T-helper 2 cell treated with Interferon-gamma antibody and Interleukin-4, amounts not matched to agents 5 μg/mL and 100 μg/mL, for 36 hours (primary cell): ENCODE results near the gene DUSP15.

Experiments used
- DNase-seq: peaks from one replicate; pipeline ENCODE4 v3.0.0; 2021; ENCODE audit warnings: low spot score
- H3K27ac Mint-ChIP-seq: one replicate; pipeline ENCODE4 v1.8.0; 2021; ENCODE audit warnings: mild to moderate bottlenecking, mixed read lengths
- H3K27me3 Mint-ChIP-seq: one replicate; pipeline ENCODE4 v1.8.0; 2021; ENCODE audit warnings: low read depth, mixed read lengths
- H3K36me3 Mint-ChIP-seq: one replicate; pipeline ENCODE4 v1.8.0; 2021; ENCODE audit warnings: low read depth, mixed read lengths
- H3K4me1 Mint-ChIP-seq: one replicate; pipeline ENCODE4 v1.8.0; 2021; ENCODE audit warnings: low read depth, mixed read lengths
- H3K4me3 Mint-ChIP-seq: one replicate; pipeline ENCODE4 v1.8.0; 2022; ENCODE audit warnings: mild to moderate bottlenecking, moderate library complexity, mixed read lengths
- H3K9me3 Mint-ChIP-seq: one replicate; pipeline ENCODE4 v1.8.0; 2021; ENCODE audit warnings: mixed read lengths

The DUSP15 gene

DNA sequence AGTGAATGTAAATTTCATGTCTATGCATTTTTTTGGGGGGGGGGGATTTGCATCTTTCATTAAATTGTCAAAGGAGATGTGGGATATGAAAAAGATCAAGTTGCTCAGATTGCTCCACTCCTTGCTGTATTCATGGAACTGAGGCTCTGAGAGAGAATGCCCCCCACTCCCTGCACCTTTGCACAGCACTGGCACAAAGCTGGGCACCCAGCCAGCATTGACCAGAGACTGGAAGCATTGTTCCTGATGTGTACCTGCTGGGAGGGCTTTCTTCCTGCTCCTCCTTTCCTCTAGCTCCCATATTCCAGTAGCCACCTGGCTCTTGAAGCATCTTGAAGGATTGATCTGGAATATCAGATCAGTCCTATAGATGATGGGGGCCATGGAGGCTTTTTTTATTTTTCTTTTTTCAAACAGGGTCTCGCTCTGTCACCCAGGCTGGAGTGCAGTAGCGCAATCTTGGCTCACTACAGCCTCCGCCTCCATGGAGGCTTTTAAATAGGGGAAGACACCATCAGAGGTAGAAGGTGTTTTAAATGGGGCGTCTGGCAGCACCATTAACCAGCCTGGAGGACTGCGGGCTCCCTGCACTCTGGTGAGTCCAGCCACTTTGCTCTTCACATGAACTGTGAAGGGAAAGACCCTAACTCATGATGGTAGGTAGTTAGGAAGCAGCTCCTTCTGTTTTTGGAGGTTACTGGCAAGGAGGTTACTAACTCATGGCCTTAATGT lies 10.9 kb downstream of the DUSP15 start:
- peaks cover 42% of the 10 kb centered on the region for H3K27me3 Mint-ChIP-seq

DNA sequence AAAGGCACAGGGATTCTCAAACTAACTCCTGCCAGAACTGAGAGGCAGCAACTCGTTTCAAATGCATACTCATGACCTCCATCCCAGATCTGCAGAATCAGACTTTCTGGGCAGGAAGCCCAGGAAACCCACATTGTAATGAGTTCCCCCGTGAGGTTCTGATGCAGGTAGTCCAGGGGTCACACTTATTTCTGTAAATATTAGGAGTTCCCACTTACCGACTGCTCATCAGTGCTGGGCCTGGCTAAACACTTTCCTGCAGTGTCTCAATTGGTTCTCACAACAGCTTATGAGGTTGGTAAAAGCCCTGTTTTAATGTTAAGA lies 11.6 kb downstream of the DUSP15 start:
- Mint-ChIP-seq H3K27ac (no peak overlapping the region), H3K9me3 (no peaks in the 10 kb centered on the region), H3K27me3 (peaks cover 42% of the 10 kb centered on the region), H3K4me3 (no peak overlapping the region), H3K36me3 (no peaks in the 10 kb centered on the region), H3K4me1 (peaks cover 5% of the 10 kb centered on the region)
- no peak for DNase-seq

More for the DNA sequence above, 10.9 kb downstream of the DUSP15 start:
- Mint-ChIP-seq H3K36me3 (no peaks in the 10 kb centered on the region), H3K4me1 (peaks cover 5% of the 10 kb centered on the region), H3K27ac (no peak overlapping the region), H3K9me3 (no peaks in the 10 kb centered on the region), H3K4me3 (no peak overlapping the region)
- no peak for DNase-seq

DNA sequence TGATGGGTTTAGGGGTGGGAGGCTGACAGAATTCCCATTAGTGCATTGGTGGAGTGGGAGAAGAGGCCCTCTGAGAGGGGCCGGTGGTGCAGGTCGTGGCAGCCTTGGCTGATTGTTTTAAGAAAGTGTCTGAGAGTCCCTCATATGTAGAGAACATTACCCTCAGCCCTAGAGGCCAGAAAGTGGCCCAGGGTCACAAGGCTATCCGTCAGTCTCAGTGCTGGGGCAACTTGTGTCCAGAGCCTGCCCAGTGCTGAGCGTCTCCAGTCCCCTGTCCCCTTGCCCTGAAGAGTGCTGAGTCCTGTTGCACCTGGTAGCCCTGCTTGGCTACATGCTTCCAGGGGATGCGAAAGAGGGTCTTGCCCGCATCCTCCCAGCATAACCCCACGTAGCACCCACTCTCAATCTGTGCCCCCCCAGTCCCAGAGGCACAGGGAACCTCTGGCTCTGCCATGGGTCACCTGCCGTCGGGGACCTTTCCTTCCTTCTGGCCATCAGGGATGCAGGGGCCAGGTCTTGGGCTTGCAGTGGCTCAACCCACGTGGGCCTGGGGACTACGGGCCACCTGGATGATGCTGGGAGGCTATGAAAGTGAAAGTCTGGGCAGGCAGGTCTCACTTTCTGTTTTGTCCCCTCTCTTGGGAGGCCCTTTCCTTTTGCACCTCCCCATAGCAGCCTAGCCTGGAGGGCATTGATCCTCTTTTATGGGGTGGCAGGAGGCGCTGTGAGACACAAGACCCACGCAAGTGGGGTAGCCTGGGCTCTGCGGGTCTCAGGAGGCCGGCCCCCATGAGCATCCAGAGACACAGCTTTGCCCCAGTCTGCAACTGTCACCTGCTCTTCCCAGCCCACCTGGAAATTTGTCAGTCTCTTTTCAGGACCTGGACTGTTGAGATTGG lies 12.2 kb downstream of the DUSP15 start:
- Mint-ChIP-seq H3K27me3 (peaks cover 40% of the 10 kb centered on the region), H3K27ac (no peak overlapping the region), H3K9me3 (no peaks in the 10 kb centered on the region), H3K4me3 (no peak overlapping the region), H3K4me1 (peaks cover 5% of the 10 kb centered on the region), H3K36me3 (no peaks in the 10 kb centered on the region)
- DNase-seq = no peak

DNA sequence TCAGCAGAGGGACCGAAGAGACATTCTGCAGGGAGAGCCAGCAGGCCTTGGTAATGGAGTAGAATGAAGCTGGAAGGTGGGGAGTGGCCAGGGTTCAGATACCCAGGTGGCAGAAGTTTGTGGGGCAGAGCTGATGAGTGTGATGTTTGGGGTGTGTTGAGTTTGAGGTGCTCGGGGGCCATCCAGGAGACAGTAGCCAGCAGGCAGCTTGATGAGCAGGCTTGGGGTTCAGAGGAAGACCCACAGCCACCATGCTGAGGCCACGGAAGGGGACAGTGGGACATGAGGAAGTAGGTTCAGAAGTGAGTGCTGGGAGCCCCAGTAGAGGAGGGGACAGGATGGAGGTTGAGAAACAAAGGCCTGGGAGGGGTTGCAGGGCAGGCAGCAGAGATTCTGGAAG lies 13.8 kb downstream of the DUSP15 start:
- H3K36me3 Mint-ChIP-seq = no peaks in the 10 kb centered on the region
- H3K9me3 Mint-ChIP-seq = no peaks in the 10 kb centered on the region
- no peak overlapping the region for H3K4me3 Mint-ChIP-seq
- DNase-seq = no peak
- no peaks in the 10 kb centered on the region for H3K4me1 Mint-ChIP-seq
- peaks cover 32% of the 10 kb centered on the region for H3K27me3 Mint-ChIP-seq
- no peak overlapping the region for H3K27ac Mint-ChIP-seq

DNA sequence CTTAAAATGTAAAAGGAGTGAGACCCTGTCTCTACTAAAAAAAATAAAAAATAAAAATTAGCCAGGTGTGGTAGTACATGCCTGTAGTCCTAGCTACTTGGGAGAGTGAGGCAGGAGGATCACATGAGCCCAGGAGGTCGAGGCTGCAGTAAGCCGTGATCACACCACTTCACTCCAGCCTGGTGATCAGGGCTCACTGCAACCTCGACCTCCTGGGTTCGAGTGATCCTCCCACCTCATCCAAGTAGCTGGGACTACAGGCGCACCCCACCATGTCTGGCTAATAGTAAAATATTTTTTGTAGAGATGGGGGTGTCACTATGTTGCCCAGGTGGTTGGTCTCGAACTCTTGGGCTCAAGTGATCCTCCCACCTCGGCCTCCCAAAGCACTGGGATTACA lies 16.8 kb downstream of the DUSP15 start:
- no peaks in the 10 kb centered on the region for H3K4me1 Mint-ChIP-seq
- no peak for DNase-seq
- H3K36me3 Mint-ChIP-seq = no peaks in the 10 kb centered on the region
- no peak overlapping the region for H3K27ac Mint-ChIP-seq
- no peaks in the 10 kb centered on the region for H3K9me3 Mint-ChIP-seq
- no peak overlapping the region for H3K4me3 Mint-ChIP-seq
- H3K27me3 Mint-ChIP-seq = peaks cover 21% of the 10 kb centered on the region

DNA sequence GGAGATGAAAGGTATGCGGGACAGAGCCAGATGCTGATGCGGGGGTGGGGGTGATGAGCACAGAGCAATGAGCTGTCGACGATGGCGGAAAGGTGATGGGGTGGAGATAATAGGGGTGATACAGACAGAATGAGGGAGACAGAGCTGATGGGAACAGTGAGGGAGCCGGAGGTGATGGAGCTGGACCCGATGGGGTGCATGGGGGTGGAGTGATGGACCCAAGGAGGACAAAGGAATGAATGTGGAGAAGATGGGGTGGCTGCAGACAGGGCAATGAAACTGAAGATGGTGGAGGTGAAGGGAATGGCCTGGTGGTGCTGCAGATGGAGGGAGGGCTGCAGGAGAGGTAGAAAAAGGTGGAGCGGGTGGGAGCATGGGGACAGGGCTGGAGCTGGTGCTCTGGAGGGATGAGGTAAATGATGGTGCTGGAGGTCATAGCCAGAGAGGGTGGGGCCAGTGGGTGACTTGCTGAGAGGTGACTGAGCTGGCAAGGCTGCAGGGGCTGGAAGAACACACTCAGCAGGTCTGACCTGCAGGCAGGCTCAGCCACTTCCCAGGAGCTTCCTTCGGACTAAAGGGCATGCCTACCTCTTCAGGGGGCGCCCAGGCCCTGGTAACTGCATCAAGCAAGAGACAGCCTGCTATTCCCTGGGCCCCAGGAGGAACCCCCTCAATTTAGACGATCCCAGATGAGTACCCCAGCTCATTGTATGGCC lies 18.9 kb downstream of the DUSP15 start:
- DNase-seq = no peak
- peaks cover 15% of the 10 kb centered on the region for H3K27me3 Mint-ChIP-seq
- H3K36me3 Mint-ChIP-seq = no peaks in the 10 kb centered on the region
- no peaks in the 10 kb centered on the region for H3K4me1 Mint-ChIP-seq
- no peak overlapping the region for H3K27ac Mint-ChIP-seq
- no peaks in the 10 kb centered on the region for H3K9me3 Mint-ChIP-seq
- no peak overlapping the region for H3K4me3 Mint-ChIP-seq

DNA sequence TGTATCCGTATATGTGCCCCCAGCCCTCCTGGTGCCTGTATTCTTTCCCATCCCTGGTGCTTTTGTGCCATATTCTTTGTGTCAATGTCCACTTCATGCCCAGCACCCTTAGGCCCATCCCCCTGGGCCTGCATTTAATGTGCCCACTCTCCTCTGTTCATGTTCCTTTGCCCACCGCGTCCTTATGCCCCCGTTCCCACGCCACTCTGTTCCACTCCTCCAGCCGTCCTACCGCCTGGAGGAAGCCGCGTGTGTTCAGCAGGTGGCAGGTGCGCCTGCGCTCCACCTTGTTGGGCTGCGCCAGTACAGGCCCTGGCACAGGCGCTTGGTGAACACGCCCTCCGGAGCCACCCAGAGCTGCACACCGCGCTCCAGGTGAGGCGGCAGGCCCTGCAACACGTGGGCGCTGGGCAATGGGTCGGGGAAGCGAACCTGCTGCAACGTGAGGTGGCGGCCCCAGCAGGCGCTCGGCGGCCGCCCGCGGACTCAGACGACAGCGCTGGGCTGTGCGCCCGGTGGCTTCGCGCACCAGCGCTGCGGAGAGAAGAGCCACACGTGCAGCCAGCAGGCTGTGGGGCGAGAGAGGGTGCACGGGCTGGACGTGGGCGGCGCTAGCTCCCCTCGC lies 20.9 kb downstream of the DUSP15 start:
- Mint-ChIP-seq H3K4me1 (no peaks in the 10 kb centered on the region), H3K36me3 (no peaks in the 10 kb centered on the region), H3K4me3 (no peak overlapping the region), H3K27me3 (peaks cover 15% of the 10 kb centered on the region), H3K9me3 (no peaks in the 10 kb centered on the region), H3K27ac (no peak overlapping the region)
- DNase-seq = no peak

DNA sequence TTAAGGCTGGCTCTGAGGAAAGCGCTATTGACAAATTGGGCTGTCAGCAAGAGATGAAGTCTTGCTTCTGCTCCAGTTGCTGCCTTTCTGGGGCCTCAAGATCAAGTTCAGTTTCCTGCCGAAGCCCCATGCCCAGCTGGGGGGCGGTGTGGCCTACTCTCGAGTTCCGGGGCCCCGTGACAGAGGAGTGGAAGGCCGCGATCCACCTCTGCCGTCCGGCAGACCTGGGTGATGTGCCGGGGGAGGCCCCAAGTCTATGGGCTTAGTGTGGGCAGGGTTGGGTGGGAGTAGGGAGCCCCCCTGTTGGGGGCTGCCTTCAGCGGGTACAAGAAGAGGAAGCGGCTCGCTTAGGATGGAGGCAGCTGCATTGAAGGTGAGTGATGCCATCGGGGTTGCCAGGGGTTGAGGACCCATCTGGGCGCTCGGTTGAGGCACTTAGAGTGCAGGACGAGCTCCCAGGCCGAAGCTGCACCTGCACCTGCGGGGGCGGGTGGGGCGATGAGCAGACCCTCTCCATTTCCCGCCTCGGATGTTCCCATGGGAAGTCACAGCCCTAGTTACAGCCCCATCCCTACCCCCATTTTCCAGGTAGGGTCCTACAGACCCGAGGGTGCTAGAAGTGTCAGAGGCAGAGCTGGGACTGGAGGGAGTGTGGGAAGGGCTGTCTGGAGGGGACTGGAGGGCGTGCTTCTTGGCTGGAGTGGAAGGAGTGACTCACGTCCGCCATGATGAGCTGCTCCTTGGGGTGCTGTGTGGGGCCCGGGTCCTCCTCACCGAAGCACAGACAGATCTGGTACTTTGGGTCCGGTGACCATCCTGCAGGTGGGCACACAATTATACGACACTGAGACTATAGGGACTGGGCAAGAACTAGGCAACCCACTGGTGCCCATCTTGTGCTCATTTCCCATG lies 22.0 kb downstream of the DUSP15 start:
- peaks cover 12% of the 10 kb centered on the region for H3K27me3 Mint-ChIP-seq
- H3K27ac Mint-ChIP-seq = no peak overlapping the region
- no peak overlapping the region for H3K4me3 Mint-ChIP-seq
- H3K36me3 Mint-ChIP-seq = no peaks in the 10 kb centered on the region
- no peak for DNase-seq
- no peaks in the 10 kb centered on the region for H3K9me3 Mint-ChIP-seq
- no peaks in the 10 kb centered on the region for H3K4me1 Mint-ChIP-seq

DNA sequence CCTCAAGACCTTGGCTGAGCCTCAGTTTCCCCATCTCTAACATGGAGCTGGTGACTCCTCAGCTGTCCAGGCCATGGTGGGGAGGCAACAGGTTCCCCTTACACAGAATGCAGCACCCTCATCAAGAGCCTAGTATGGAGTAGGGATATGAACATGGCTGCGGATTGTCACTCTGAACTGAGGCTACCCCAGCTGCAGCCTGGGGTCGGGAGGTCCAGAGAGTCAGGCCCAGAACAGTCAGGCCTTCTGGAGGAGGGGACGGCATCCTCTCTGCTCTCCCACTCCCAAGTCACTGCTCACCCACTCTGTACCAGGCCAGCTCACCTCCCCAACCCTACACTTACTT lies 23.6 kb downstream of the DUSP15 start:
- DNase-seq = no peak
- Mint-ChIP-seq H3K27ac (no peak overlapping the region), H3K36me3 (no peaks in the 10 kb centered on the region), H3K27me3 (peaks cover 12% of the 10 kb centered on the region), H3K4me3 (no peak overlapping the region), H3K4me1 (no peaks in the 10 kb centered on the region), H3K9me3 (no peaks in the 10 kb centered on the region)

DNA sequence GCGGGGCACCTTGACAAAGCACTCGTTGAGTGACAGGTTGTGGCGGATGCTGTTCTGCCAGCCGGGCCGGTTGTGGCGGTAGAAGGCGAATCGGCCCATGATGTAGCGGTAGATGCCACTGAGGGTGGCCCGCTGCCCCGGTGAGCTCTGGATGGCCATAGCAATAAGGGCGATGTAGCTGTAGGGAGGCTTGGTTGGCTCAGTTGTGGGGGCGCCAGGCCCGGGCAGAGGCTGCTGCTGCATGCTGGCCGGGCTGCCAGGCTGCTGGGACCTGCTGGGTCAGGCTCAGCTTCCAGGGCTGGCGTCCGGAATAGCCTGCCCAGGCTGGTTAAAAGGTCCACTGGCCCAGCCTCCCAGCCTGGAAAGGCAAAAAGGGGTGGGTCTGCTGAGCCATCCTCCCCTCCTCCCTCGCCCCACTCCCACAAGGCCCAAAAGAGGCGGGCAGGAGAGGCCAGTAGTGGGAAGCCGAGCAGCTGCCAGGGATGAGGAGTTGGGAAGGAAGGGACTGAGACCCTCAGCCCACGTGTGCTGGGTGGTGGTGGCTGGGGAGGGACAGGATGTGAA lies 24.9 kb downstream of the DUSP15 start, which contains the start of gene FOXS1:
FOXS1 (minus strand) TSS at position 305 of the 564 bp plus-strand sequence; CDS start at position 243, 62 bp downstream.
- Mint-ChIP-seq H3K36me3 (no peaks in the 10 kb centered on the region), H3K27ac (no peak within 1 kb of the TSS), H3K9me3 (no peaks in the 10 kb centered on the region), H3K27me3 (peaks cover 5% of the 10 kb centered on the region), H3K4me1 (no peaks in the 10 kb centered on the region), H3K4me3 (no peak within 1 kb of the TSS)
- no peak for DNase-seq

DNA sequence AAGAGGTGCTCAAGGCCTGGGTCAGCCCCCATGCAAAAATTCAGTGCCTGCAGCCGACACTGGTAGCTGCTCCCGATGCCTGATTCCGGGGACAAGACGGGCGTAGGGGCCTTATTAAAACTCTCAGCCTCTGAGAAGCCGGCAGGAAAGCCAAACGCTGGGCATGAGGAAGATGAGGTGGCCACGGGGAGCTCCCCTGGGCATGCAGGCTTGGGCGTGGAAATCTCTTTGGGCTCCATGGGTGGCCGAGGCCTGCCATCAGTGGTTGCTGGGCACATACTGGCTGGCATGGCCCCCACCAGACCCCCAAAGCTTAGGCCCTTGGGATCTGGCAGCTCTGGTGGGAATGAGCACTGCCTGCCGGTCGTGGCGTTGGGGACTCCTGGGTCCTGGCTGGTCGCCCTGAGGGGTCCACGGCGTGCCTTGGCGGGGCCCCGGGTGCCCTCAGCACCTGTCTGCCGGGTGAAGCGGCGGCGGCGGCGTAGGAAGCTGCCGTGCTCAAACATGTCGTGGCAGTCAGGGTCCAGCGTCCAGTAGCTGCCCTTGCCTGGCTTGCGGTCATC lies 25.5 kb downstream of the DUSP15 start:
- Mint-ChIP-seq H3K9me3 (no peaks in the 10 kb centered on the region), H3K36me3 (no peaks in the 10 kb centered on the region), H3K27me3 (peaks cover 5% of the 10 kb centered on the region), H3K4me1 (no peaks in the 10 kb centered on the region), H3K27ac (no peak overlapping the region), H3K4me3 (no peak overlapping the region)
- DNase-seq = no peak

DNA sequence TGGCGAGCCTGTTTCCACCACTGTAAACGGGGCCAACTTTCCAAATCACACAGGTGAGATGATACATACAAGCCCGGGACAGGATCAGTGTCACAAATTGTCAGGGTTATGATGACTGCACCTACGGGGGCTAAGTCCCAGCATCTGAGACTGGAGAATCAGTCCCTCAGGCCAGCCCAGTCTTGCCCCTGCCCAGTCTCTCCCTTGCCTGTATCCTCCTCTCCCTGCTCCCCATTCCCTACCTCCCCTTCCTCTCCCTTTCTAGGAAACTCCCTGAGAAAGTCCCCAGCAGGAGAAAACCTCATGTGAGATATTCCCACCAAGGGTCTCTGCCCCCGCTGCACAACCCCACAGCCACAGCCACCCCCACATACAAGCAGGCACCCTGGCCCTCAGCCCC lies 26.4 kb downstream of the DUSP15 start:
- no peak overlapping the region for H3K4me3 Mint-ChIP-seq
- no peak for DNase-seq
- no peaks in the 10 kb centered on the region for H3K4me1 Mint-ChIP-seq
- no peak overlapping the region for H3K27ac Mint-ChIP-seq
- no peaks in the 10 kb centered on the region for H3K9me3 Mint-ChIP-seq
- no peaks in the 10 kb centered on the region for H3K36me3 Mint-ChIP-seq
- H3K27me3 Mint-ChIP-seq = peaks cover under 1% of the 10 kb centered on the region
